Ishikawa (cell line): Measurements from ENCODE around the gene C19orf47.

Source experiments
- CEBPB ChIP-seq: IDR thresholded peaks from 2 replicates; pipeline ENCODE4 v1.6.1; 2012
- CREB1 ChIP-seq: IDR thresholded peaks from 2 replicates; pipeline ENCODE4 v1.6.1; 2012; ENCODE audit warnings: low read depth
- EGR1 ChIP-seq: IDR thresholded peaks from 2 replicates; pipeline ENCODE4 v1.6.1; 2012
- EP300 ChIP-seq: IDR thresholded peaks from 2 replicates; pipeline ENCODE4 v1.6.1; 2012; ENCODE audit warnings: borderline replicate concordance
- FOXM1 ChIP-seq: IDR thresholded peaks from 2 replicates; pipeline ENCODE4 v1.6.1; 2012; ENCODE audit warnings: low read depth, borderline replicate concordance
- MAX ChIP-seq: IDR thresholded peaks from 2 replicates; pipeline ENCODE4 v1.6.1; 2012
- NFIC ChIP-seq: IDR thresholded peaks from 2 replicates; pipeline ENCODE4 v1.6.1; 2012
- RAD21 ChIP-seq: IDR thresholded peaks from 2 replicates; pipeline ENCODE4 v1.6.1; 2012; ENCODE audit warnings: low read depth
- REST ChIP-seq: IDR thresholded peaks from 2 replicates; pipeline ENCODE4 v1.6.1; 2012; ENCODE audit warnings: low read depth, mild to moderate bottlenecking
- TAF1 ChIP-seq: IDR thresholded peaks from 2 replicates; pipeline ENCODE4 v1.6.1; 2012; ENCODE audit warnings: low read depth, mild to moderate bottlenecking
- TCF12 ChIP-seq: IDR thresholded peaks from 2 replicates; pipeline ENCODE4 v1.6.1; 2012; ENCODE audit warnings: low read depth
- TEAD4 ChIP-seq: IDR thresholded peaks from 2 replicates; pipeline ENCODE4 v1.6.1; 2012
- USF1 ChIP-seq: IDR thresholded peaks from 2 replicates; pipeline ENCODE4 v1.6.1; 2012
- YY1 ChIP-seq: IDR thresholded peaks from 2 replicates; pipeline ENCODE4 v1.6.1; 2012; ENCODE audit warnings: low read depth
- ZBTB7A ChIP-seq: IDR thresholded peaks from 2 replicates; pipeline ENCODE4 v1.6.1; 2012; ENCODE audit warnings: low read depth

The C19orf47 gene

DNA sequence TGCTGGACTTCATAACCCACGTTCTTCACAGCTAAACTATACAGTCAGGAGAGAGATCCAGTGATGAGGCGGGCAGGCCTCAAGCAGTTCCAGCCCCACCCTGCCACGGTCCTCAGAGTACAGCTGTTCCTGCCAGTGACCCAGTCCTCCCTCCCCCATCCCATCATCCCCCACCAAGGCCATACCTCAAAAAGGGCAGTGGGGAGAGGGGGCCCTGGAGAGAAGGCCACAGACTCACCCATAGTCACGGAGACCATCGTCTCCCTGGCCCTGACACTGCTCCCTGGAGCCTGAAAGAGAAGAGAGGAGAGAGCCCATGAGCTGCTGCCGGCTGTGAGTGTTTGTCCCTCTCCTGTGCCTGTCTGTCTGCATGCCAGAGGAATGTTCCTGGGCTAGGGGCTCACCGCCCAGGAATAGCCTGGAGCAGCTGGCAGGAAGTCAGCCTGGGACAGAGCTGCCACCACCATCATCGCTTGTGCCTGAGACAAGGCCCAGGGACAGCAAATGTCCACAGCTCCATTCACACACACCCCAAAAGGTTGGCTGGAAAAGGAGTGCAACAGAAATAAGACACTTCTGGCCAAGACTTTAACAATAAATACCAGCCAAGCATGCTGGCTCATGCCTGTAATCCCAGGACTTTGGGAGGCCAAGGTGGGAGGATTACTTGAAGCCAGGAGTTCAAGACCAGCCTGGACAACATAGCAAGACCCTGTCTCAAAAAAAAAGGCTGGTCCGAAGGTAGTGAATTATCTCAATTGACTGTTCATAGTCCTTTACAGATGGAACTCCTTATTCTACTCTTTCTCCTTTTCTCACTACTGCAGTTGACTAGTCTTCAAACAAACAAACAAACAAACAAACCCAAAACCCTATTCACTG lies 6.4 kb downstream of the C19orf47 start:
- no peak for TF ChIP-seq FOXM1
- TF ChIP-seq REST, result no peak
- TF ChIP-seq RAD21, result no peak
- no peak for TF ChIP-seq MAX
- no peak for TF ChIP-seq CREB1

DNA sequence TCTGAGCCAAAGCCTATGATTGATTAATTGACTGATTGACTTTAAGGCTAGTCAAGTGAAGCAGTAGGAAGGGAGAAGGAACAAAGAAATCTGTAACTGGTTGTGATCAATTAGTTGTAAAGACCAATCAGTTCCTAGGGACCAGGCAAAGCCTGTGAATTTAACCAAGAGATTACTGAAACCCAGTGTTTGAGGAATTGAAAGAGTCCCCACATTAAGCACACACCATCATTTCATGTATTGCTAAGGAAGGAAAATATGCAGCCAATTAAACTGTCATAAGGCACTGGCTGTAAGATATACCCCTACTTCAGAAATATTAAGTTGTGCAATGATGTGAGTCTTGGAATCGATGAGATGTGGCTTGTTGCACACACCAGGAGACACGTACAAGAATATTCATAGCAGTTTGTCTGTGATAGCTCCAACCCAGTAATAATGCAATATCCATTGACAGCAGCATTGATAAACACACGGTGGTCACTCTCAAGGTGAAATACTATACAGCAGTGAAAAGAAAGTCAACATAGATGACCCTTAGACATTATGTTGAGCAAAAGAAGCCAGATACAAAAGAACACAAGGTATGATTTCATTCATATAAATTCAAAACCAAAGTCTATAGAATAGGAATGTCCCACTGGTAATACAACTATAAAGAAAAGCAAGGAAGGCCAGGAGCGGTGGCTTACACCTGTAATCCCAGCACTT lies 9.0 kb downstream of the C19orf47 start:
- no peak for TF ChIP-seq CEBPB
- no peak for TF ChIP-seq EGR1
- TF ChIP-seq TCF12, result no peak
- no peak for TF ChIP-seq TAF1

DNA sequence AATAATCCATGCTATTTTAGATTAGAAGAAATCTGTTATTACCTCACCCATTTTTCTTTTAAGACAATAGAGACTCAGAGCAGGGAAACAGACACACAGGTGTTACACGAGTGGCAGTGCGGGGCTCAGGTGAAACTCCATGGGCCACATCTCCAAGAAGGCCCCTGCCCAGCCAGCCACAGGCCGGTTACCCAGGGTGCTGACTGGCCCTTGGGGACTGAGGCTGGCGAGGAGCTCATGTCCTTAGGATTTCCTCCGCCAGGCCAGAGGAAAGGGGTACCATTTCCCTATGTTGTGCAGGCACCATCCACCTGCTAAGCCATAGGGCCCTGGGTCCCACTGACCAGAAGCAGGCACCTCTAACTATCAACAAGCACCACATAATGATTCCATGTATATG lies 10.6 kb downstream of the C19orf47 start:
- TF ChIP-seq FOXM1 (no peak), USF1 (no peak), REST (no peak), CREB1 (no peak), EGR1 (no peak), CEBPB (no peak), ZBTB7A (no peak), NFIC (no peak), EP300 (no peak), RAD21 (no peak), MAX (no peak), TEAD4 (no peak), YY1 (no peak), TCF12 (no peak), TAF1 (no peak)

DNA sequence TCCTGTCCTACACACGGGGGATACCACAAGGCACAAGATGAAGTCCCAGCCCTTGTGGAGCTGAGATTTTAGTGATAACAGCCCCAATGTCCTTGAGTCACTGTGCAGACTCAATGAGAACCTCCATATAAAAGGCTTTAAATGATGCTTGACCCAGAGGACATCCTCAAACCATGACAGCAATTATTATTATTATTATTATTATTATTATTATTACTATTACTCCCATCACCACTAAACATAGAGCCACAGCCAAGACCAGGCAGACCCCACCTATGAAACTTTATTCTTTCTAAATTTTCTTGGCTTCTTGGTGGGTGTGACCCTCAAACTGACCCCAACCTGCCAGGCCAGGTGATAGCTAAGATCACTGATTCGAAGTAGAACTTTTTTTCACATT lies 11.1 kb downstream of the C19orf47 start:
- TF ChIP-seq FOXM1, result no peak
- no peak for TF ChIP-seq EGR1
- TF ChIP-seq RAD21, result no peak
- no peak for TF ChIP-seq TEAD4
- no peak for TF ChIP-seq USF1
- no peak for TF ChIP-seq MAX
- no peak for TF ChIP-seq NFIC
- no peak for TF ChIP-seq EP300
- no peak for TF ChIP-seq YY1

GRCh38 chr19:40336601-40336900 lies 11.6 kb downstream of the C19orf47 start:
- TF ChIP-seq TCF12 (no peak), EP300 (no peak), ZBTB7A (no peak), NFIC (no peak), MAX (no peak), USF1 (no peak), TEAD4 (no peak), CEBPB (no peak), CREB1 (no peak), FOXM1 (no peak), YY1 (no peak), RAD21 (no peak), EGR1 (no peak)
